ENCODE results near the gene C1orf56. TPM values are rescaled to one million over a fixed set of nuclear protein-coding genes. Genes with fewer than 3 reads are reported as not detected.

C1orf56 gene
- total and polyA plus RNA-seq, 2 of the 13 experiments (the other 11 are each of a cell fraction or from before 2014, with no cell fraction given), result 1.5 to 3.2 TPM

DNA sequence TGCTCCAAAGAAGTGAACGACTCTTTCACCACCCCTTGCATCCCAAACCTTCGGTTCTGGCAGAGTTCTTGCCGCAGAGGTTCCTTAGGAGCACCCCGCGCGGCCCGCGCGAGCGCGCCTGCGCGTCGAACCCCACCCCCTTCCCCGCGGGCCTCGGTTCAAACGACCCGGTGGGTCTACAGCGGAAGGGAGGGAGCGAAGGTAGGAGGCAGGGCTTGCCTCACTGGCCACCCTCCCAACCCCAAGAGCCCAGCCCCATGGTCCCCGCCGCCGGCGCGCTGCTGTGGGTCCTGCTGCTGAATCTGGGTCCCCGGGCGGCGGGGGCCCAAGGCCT, at the start of gene C1orf56 (continued):
- TF ChIP-seq, protein P1, sequence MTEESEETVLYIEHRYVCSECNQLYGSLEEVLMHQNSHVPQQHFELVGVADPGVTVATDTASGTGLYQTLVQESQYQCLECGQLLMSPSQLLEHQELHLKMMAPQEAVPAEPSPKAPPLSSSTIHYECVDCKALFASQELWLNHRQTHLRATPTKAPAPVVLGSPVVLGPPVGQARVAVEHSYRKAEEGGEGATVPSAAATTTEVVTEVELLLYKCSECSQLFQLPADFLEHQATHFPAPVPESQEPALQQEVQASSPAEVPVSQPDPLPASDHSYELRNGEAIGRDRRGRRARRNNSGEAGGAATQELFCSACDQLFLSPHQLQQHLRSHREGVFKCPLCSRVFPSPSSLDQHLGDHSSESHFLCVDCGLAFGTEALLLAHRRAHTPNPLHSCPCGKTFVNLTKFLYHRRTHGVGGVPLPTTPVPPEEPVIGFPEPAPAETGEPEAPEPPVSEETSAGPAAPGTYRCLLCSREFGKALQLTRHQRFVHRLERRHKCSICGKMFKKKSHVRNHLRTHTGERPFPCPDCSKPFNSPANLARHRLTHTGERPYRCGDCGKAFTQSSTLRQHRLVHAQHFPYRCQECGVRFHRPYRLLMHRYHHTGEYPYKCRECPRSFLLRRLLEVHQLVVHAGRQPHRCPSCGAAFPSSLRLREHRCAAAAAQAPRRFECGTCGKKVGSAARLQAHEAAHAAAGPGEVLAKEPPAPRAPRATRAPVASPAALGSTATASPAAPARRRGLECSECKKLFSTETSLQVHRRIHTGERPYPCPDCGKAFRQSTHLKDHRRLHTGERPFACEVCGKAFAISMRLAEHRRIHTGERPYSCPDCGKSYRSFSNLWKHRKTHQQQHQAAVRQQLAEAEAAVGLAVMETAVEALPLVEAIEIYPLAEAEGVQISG (CRISPR knock-in tag; IDR thresholded peaks at IDR 0.05), result no peak
- TF ChIP-seq YEATS2 (CRISPR knock-in tag; IDR thresholded peaks at IDR 0.05; ENCODE audit: borderline replicate concordance) (no peak; the same call in 1 of the 2 replicates), ETV5 (CRISPR knock-in tag; IDR thresholded peaks at IDR 0.05; ENCODE audit: borderline replicate concordance) (peak; percentile 59), CBX5 (CRISPR knock-in tag; IDR thresholded peaks at IDR 0.05; ENCODE audit: borderline replicate concordance) (no peak), KLF9 (CRISPR knock-in tag; IDR thresholded peaks at IDR 0.05; ENCODE audit: low read depth) (no peak), NR2F2 (IDR thresholded peaks at IDR 0.05; ENCODE audit: borderline replicate concordance, low read depth) (no peak), ZNF354B (CRISPR knock-in tag; IDR thresholded peaks at IDR 0.05) (no peak), ARNT2 (CRISPR knock-in tag; IDR thresholded peaks at IDR 0.05; ENCODE audit: low read depth) (0 out of 2 replicates have a peak, but pooled peaks have one; percentile 25), NONO (IDR thresholded peaks at IDR 0.05) (no peak), NONO (CRISPR knock-in tag; conservative IDR thresholded peaks at IDR 0.05) (no peak), ZNF274 (CRISPR knock-in tag; IDR thresholded peaks at IDR 0.05) (no peak), KDM2A (CRISPR knock-in tag; IDR thresholded peaks at IDR 0.05; ENCODE audit: borderline replicate concordance, low read depth) (0 out of 2 replicates have a peak, but pooled peaks have one; percentile 14), RFXANK (CRISPR knock-in tag; IDR thresholded peaks at IDR 0.05) (no peak)
- TF ChIP-seq, protein P2, sequence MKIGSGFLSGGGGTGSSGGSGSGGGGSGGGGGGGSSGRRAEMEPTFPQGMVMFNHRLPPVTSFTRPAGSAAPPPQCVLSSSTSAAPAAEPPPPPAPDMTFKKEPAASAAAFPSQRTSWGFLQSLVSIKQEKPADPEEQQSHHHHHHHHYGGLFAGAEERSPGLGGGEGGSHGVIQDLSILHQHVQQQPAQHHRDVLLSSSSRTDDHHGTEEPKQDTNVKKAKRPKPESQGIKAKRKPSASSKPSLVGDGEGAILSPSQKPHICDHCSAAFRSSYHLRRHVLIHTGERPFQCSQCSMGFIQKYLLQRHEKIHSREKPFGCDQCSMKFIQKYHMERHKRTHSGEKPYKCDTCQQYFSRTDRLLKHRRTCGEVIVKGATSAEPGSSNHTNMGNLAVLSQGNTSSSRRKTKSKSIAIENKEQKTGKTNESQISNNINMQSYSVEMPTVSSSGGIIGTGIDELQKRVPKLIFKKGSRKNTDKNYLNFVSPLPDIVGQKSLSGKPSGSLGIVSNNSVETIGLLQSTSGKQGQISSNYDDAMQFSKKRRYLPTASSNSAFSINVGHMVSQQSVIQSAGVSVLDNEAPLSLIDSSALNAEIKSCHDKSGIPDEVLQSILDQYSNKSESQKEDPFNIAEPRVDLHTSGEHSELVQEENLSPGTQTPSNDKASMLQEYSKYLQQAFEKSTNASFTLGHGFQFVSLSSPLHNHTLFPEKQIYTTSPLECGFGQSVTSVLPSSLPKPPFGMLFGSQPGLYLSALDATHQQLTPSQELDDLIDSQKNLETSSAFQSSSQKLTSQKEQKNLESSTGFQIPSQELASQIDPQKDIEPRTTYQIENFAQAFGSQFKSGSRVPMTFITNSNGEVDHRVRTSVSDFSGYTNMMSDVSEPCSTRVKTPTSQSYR (CRISPR knock-in tag; IDR thresholded peaks at IDR 0.05; ENCODE audit: borderline replicate concordance), result peak; percentile 71; the same call in 1 of the 2 replicates
- TF ChIP-seq, protein P3, sequence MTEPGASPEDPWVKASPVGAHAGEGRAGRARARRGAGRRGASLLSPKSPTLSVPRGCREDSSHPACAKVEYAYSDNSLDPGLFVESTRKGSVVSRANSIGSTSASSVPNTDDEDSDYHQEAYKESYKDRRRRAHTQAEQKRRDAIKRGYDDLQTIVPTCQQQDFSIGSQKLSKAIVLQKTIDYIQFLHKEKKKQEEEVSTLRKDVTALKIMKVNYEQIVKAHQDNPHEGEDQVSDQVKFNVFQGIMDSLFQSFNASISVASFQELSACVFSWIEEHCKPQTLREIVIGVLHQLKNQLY (CRISPR knock-in tag; IDR thresholded peaks at IDR 0.05), result 0 out of 2 replicates have a peak, but pooled peaks have one; percentile 32
- TF ChIP-seq, protein P4, sequence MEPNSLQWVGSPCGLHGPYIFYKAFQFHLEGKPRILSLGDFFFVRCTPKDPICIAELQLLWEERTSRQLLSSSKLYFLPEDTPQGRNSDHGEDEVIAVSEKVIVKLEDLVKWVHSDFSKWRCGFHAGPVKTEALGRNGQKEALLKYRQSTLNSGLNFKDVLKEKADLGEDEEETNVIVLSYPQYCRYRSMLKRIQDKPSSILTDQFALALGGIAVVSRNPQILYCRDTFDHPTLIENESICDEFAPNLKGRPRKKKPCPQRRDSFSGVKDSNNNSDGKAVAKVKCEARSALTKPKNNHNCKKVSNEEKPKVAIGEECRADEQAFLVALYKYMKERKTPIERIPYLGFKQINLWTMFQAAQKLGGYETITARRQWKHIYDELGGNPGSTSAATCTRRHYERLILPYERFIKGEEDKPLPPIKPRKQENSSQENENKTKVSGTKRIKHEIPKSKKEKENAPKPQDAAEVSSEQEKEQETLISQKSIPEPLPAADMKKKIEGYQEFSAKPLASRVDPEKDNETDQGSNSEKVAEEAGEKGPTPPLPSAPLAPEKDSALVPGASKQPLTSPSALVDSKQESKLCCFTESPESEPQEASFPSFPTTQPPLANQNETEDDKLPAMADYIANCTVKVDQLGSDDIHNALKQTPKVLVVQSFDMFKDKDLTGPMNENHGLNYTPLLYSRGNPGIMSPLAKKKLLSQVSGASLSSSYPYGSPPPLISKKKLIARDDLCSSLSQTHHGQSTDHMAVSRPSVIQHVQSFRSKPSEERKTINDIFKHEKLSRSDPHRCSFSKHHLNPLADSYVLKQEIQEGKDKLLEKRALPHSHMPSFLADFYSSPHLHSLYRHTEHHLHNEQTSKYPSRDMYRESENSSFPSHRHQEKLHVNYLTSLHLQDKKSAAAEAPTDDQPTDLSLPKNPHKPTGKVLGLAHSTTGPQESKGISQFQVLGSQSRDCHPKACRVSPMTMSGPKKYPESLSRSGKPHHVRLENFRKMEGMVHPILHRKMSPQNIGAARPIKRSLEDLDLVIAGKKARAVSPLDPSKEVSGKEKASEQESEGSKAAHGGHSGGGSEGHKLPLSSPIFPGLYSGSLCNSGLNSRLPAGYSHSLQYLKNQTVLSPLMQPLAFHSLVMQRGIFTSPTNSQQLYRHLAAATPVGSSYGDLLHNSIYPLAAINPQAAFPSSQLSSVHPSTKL (CRISPR knock-in tag; IDR thresholded peaks at IDR 0.05), result peak; percentile 40; the same call in 1 of the 2 replicates
- TF ChIP-seq, protein P5, sequence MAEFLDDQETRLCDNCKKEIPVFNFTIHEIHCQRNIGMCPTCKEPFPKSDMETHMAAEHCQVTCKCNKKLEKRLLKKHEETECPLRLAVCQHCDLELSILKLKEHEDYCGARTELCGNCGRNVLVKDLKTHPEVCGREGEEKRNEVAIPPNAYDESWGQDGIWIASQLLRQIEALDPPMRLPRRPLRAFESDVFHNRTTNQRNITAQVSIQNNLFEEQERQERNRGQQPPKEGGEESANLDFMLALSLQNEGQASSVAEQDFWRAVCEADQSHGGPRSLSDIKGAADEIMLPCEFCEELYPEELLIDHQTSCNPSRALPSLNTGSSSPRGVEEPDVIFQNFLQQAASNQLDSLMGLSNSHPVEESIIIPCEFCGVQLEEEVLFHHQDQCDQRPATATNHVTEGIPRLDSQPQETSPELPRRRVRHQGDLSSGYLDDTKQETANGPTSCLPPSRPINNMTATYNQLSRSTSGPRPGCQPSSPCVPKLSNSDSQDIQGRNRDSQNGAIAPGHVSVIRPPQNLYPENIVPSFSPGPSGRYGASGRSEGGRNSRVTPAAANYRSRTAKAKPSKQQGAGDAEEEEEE (CRISPR knock-in tag; IDR thresholded peaks at IDR 0.05; ENCODE audit: borderline replicate concordance), result no peak
